Cardiac muscle cell (in vitro differentiated cells and primary cell): ENCODE measurements around the gene NT5E. TPM values are rescaled to one million over a fixed set of nuclear protein-coding genes. Genes with fewer than 3 reads are reported as not detected.

Experiments used
- DNase-seq, 2 donors: peaks; one replicate each; pipeline versions ENCODE4 v3.0.0 to v3.0.0-alpha.2; 2010 to 2017; ENCODE audit warnings: low read depth in 1 of 2, low spot score in 1 of 2
- H3K27ac ChIP-seq: fragments of 200-600 bp; sonication (generic); 2 replicates; pipeline ENCODE4 v1.5.1; 2016
- H3K27me3 ChIP-seq: fragments of 200-600 bp; sonication (generic); 2 replicates; pipeline ENCODE4 v1.6.0; 2016; ENCODE audit warnings: control low read depth
- H3K36me3 ChIP-seq: fragments of 200-600 bp; sonication (generic); 2 replicates; pipeline ENCODE4 v1.5.1; 2016; ENCODE audit warnings: control low read depth
- H3K4me1 ChIP-seq: fragments of 200-600 bp; sonication (generic); 2 replicates; pipeline ENCODE4 v1.8.1; 2017; ENCODE audit warnings: low read depth, mild to moderate bottlenecking, mixed run types
- H3K4me3 ChIP-seq: fragments of 200-600 bp; sonication (generic); 2 replicates; pipeline ENCODE4 v1.5.1; 2016; ENCODE audit warnings: mild to moderate bottlenecking
- H3K9me3 ChIP-seq: fragments of 200-600 bp; sonication (generic); 2 replicates; pipeline ENCODE4 v1.5.1; 2017; ENCODE audit warnings: low read depth, mild to moderate bottlenecking, control low read depth
- CTCF ChIP-seq: IDR thresholded peaks from 2 replicates; pipeline ENCODE4 v1.5.1; 2012; ENCODE audit warnings: low read depth, mild to moderate bottlenecking, low read length
- polyA plus RNA-seq: library from polyadenylated mRNA; unstranded; fragments of >200 nt; fragmentation: Nextera tagmentation; extraction: Ambion mirVana; gene quantifications from 2 replicates; pipeline ENCODE4 v1.2.1, GENCODE V29; 2016
- total RNA-seq: library from RNA; depleted of rRNA; stranded (reverse); fragments of >200 nt; gene quantifications from 2 replicates; pipeline ENCODE4 v1.2.3, GENCODE V29; 2016

Gene NT5E
- total and polyA plus RNA-seq, 2 experiments from 2014 or later, result 0.70 to 0.80 TPM

- H3K36me3 ChIP-seq, result no peaks in the 10 kb centered on the region
- H3K9me3 ChIP-seq, result no peaks in the 10 kb centered on the region
- no peak for DNase-seq
- no peaks in the 10 kb centered on the region for H3K4me1 ChIP-seq
- H3K4me3 ChIP-seq, result no peak overlapping the region
- no peaks in the 10 kb centered on the region for H3K27me3 ChIP-seq
- TF ChIP-seq CTCF, result no peak
- no peak overlapping the region for H3K27ac ChIP-seq
These were observed 24.9 kb upstream of the NT5E start for GRCh38 chr6:85424981-85425380.

- no peaks in the 10 kb centered on the region for H3K4me1 ChIP-seq
- no peak for TF ChIP-seq CTCF
- no peak overlapping the region for H3K27ac ChIP-seq
- no peaks in the 10 kb centered on the region for H3K27me3 ChIP-seq
- H3K4me3 ChIP-seq, result no peak overlapping the region
- no peaks in the 10 kb centered on the region for H3K36me3 ChIP-seq
- no peaks in the 10 kb centered on the region for H3K9me3 ChIP-seq
- no peak for DNase-seq
These were observed 23.9 kb upstream of the NT5E start for GRCh38 chr6:85425997-85426396.

- H3K4me1 ChIP-seq, result no peaks in the 10 kb centered on the region
- H3K27ac ChIP-seq, result no peak overlapping the region
- no peak for TF ChIP-seq CTCF
- no peaks in the 10 kb centered on the region for H3K36me3 ChIP-seq
- no peak overlapping the region for H3K4me3 ChIP-seq
- H3K9me3 ChIP-seq, result no peaks in the 10 kb centered on the region
- no peak for DNase-seq
- H3K27me3 ChIP-seq, result no peaks in the 10 kb centered on the region
These were observed 21.4 kb upstream of the NT5E start for GRCh38 chr6:85428486-85428885.

DNA sequence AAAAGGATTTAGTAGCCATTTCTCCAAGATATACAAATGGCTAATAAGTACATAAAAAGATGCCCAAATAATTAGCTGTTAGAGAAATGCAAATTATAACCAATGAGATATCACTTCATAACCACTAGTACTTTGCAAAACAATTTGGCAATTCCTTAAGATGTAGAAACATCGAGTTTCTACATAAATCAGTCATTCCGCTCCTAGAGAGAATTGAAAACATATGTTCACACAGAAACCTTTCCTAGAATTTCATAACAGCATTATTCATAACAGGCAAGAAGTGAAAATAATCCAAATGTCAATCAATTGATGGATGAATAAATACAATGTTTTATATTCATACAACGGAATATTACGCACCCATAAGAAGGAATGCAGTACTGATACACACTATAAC, 20.5 kb upstream of the NT5E start:
- H3K36me3 ChIP-seq, result no peaks in the 10 kb centered on the region
- DNase-seq, result no peak
- no peaks in the 10 kb centered on the region for H3K27me3 ChIP-seq
- no peak overlapping the region for H3K4me3 ChIP-seq
- no peak overlapping the region for H3K27ac ChIP-seq
- TF ChIP-seq CTCF, result no peak
- no peaks in the 10 kb centered on the region for H3K4me1 ChIP-seq
- no peaks in the 10 kb centered on the region for H3K9me3 ChIP-seq

- Histone ChIP-seq H3K9me3 (no peaks in the 10 kb centered on the region), H3K36me3 (no peaks in the 10 kb centered on the region), H3K27ac (no peak overlapping the region), H3K4me1 (no peaks in the 10 kb centered on the region), H3K27me3 (no peaks in the 10 kb centered on the region), H3K4me3 (no peak overlapping the region)
- no peak for DNase-seq
- no peak for TF ChIP-seq CTCF
These were observed 18.6 kb upstream of the NT5E start for GRCh38 chr6:85431271-85431670.

DNA sequence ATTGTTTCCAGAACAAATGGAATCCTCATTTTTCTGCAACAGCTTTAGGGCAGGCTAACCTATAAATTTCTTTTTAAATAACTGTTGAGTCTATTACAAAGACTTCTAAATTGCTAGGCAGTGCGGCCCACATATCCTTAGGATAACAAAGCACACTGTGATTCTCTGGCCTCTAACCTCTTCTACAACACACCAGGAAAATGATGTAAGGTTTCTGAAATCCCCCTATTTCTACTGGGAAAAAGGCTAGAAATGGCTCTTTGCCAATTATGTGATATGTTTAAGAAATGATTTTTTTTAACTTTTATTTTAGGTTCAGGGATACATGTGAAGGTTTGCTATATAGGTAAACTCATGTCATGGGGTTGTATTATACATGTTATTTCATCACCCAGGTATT, 17.3 kb upstream of the NT5E start:
- H3K4me3 ChIP-seq, result no peak overlapping the region
- H3K9me3 ChIP-seq, result no peaks in the 10 kb centered on the region
- DNase-seq, result no peak
- TF ChIP-seq CTCF, result no peak
- no peak overlapping the region for H3K27ac ChIP-seq
- H3K4me1 ChIP-seq, result no peaks in the 10 kb centered on the region
- no peaks in the 10 kb centered on the region for H3K27me3 ChIP-seq
- H3K36me3 ChIP-seq, result no peaks in the 10 kb centered on the region
